Adrenal gland (tissue), 5 donors: Measurements from ENCODE around the gene ADCY5.
A peak's percentile ranks its signal among the peaks of the same experiment; 100 is the strongest.

Source experiments
- POLR2A ChIP-seq, 2 donors: fragments of 450-650 bp; IDR thresholded peaks; one replicate each; pipeline ENCODE4 v1.6.1; 2017; ENCODE audit warnings: antibody characterized with exemption in 2 of 2, mild to moderate bottlenecking in 2 of 2, moderate library complexity in 1 of 2
- TF ChIP-seq, protein P1 (sequence below), 6 experiments: fragments of 450-650 bp in 4 of 6; fragments of 200-600 bp in 2 of 6; sonication (generic) in 1 of 6; IDR thresholded peaks; 1 replicate in 5 of 6; 2 replicates in 1 of 6; pipeline versions ENCODE4 v1.5.1 to v1.8.0; 2016 to 2021; ENCODE audit warnings: antibody characterized with exemption in 6 of 6, mild to moderate bottlenecking in 2 of 6, moderate library complexity in 1 of 6
- donor health status: DM: no; HTN: no; CAD: no.

DNA sequence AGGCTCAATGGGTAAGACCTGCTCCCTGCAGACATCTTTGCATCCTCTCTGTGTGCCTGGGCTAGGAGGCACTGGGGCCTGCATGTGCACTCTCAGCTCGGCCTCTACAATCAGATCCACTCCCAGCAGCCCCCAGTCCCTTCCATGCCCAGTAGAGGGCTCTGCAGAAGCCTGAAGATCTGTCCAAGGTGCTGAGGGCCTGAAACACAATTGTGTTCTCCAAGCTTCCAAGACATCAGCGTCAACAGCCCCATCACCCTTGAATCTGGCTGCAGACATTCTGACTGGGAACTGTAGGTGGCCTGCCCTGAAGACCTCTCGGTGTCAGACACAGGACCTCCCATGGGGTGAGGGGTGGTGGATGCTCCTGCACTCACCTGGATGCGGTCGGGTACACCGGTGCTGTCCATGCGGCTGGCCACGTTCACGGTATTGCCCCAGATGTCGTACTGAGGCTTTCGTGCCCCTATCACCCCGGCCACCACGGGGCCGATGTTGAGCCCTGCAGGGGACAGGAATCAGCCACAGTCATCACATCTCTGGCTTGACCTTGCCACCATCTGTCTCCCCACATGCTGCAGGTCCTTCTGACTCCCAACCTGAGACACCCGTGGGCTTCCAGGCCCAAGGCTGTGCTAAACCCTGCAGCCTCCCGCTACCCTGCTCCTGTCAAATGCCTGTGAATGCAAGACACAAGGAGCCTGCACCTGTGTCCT, 162.4 kb downstream of the ADCY5 start:
- TF ChIP-seq, protein P1, sequence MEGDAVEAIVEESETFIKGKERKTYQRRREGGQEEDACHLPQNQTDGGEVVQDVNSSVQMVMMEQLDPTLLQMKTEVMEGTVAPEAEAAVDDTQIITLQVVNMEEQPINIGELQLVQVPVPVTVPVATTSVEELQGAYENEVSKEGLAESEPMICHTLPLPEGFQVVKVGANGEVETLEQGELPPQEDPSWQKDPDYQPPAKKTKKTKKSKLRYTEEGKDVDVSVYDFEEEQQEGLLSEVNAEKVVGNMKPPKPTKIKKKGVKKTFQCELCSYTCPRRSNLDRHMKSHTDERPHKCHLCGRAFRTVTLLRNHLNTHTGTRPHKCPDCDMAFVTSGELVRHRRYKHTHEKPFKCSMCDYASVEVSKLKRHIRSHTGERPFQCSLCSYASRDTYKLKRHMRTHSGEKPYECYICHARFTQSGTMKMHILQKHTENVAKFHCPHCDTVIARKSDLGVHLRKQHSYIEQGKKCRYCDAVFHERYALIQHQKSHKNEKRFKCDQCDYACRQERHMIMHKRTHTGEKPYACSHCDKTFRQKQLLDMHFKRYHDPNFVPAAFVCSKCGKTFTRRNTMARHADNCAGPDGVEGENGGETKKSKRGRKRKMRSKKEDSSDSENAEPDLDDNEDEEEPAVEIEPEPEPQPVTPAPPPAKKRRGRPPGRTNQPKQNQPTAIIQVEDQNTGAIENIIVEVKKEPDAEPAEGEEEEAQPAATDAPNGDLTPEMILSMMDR (IDR thresholded peaks at IDR 0.05) = peak; percentile 31 to 55 (median 38)
- no peak for TF ChIP-seq POLR2A (IDR thresholded peaks at IDR 0.05)
